GM12878 (cell line): ENCODE data around the gene PHF20. TPM values are rescaled to one million over a fixed set of nuclear protein-coding genes. Genes with fewer than 3 reads are reported as not detected.

Source experiments
- ATAC-seq: fragments of 200-7000 bp; cut with Tn5 transposase; 3 replicates; pipeline ENCODE4 v1.9.1; 2020; ENCODE audit warnings: mild to moderate bottlenecking, moderate library complexity
- BruUV-seq: library from RNA; stranded (reverse); fragments of 400-500 nt; replicated peaks from 2 replicates; lab custom pipeline; 2021; lab: Mats Ljungman, UMichigan
- CTCF ChIA-PET: fragments of 300-600 bp; sonication (Branson Sonifier 250); formaldehyde crosslinking; extraction: SDS; loops from one replicate; lab custom pipeline; 2021; ENCODE audit warnings: inconsistent platforms; lab: Yijun Ruan, JAX
- POLR2A ChIA-PET: fragments of 350-600 bp; formaldehyde crosslinking; extraction: SDS; loops from one replicate; lab custom pipeline; 2021; ENCODE audit warnings: inconsistent platforms; lab: Charles Lee
- RAD21 ChIA-PET: fragments of 300-600 bp; sonication (Branson Sonifier 250); formaldehyde crosslinking; loops from one replicate; lab custom pipeline; 2023; ENCODE audit warnings: antibody characterized with exemption; ENCODE audit not compliant: unreplicated experiment; lab: Charles Lee
- SMC1A ChIA-PET: fragments of 300-600 bp; sonication (Branson Sonifier 250); formaldehyde crosslinking; loops from one replicate; lab custom pipeline; 2023; ENCODE audit not compliant: unreplicated experiment, uncharacterized antibody; lab: Charles Lee
- DNase-seq: peaks from one replicate; pipeline ENCODE4 v3.0.0-alpha.2; 2011; ENCODE audit warnings: low read depth, low spot score
- FAIRE-seq: peaks from 3 replicates; lab custom pipeline; 2011; peaks lifted over from hg19 to GRCh38; lab: Jason Lieb, UNC
- H2AFZ ChIP-seq: 2 replicates; pipeline ENCODE4 v1.6.0; 2011; ENCODE audit warnings: low read depth, low read length, control low read depth; ENCODE audit not compliant: control insufficient read depth
- H3K27ac ChIP-seq: 2 replicates; pipeline ENCODE4 v1.5.1; 2011; ENCODE audit warnings: control low read depth; ENCODE audit not compliant: control insufficient read depth, insufficient read depth
- H3K27me3 ChIP-seq, 2 experiments: replicated peaks in 1 of 2; 2 replicates each; pipeline versions ENCODE4 v1.6.0 to v1.6.1; 2011; ENCODE audit warnings: low read length in 1 of 2; ENCODE audit not compliant: control insufficient read depth in 2 of 2, insufficient read depth in 2 of 2
- H3K36me3 ChIP-seq, 2 experiments: 2 replicates each; pipeline ENCODE4 v1.5.1; 2011; ENCODE audit warnings: low read length in 1 of 2; ENCODE audit not compliant: control insufficient read depth in 2 of 2, insufficient read depth in 2 of 2
- H3K4me1 ChIP-seq: 2 replicates; pipeline ENCODE4 v1.6.1; 2011; ENCODE audit warnings: mild to moderate bottlenecking, low read length, moderate library complexity, mixed read lengths; ENCODE audit not compliant: control insufficient read depth, insufficient read depth
- H3K4me2 ChIP-seq: 2 replicates; pipeline ENCODE4 v1.6.0; 2011; ENCODE audit warnings: control low read depth; ENCODE audit not compliant: control insufficient read depth, insufficient read depth
- H3K4me3 ChIP-seq: fragments of 200-600 bp; sonication (generic); 2 replicates; pipeline ENCODE4 v1.5.1; 2016
- H3K79me2 ChIP-seq: 2 replicates; pipeline ENCODE4 v1.6.0; 2011; ENCODE audit warnings: low read length; ENCODE audit not compliant: control insufficient read depth, insufficient read depth
- H3K9ac ChIP-seq: 2 replicates; pipeline ENCODE4 v1.8.0; 2011; ENCODE audit warnings: low read length, control low read depth, mixed read lengths; ENCODE audit not compliant: control insufficient read depth, insufficient read depth
- H3K9me3 ChIP-seq: replicated peaks from 3 replicates; pipeline ENCODE4 v1.5.1; 2011; ENCODE audit warnings: mild to moderate bottlenecking, low read length; ENCODE audit not compliant: control insufficient read depth, insufficient read depth
- H4K20me1 ChIP-seq: 2 replicates; pipeline ENCODE4 v1.6.0; 2011; ENCODE audit not compliant: control insufficient read depth, insufficient read depth
- ASH2L ChIP-seq: fragments of 300-600, 200-600 bp; sonication (generic); IDR thresholded peaks from 2 replicates; pipeline ENCODE4 v1.6.1; 2017; ENCODE audit warnings: low read depth, mild to moderate bottlenecking, borderline replicate concordance
- CTCF ChIP-seq, 3 experiments: IDR thresholded peaks in 2 of 3; conservative IDR thresholded peaks in 1 of 3; 2 replicates each; pipeline ENCODE4 v1.5.1; 2011; ENCODE audit warnings: low read depth in 3 of 3, low read length in 3 of 3, mild to moderate bottlenecking in 3 of 3, control low read depth in 2 of 3, moderate library complexity in 2 of 3, inconsistent platforms in 1 of 3, mixed read lengths in 1 of 3; ENCODE audit not compliant: control insufficient read depth in 2 of 3, insufficient read depth in 1 of 3; ENCODE audit errors: extremely low read depth in 1 of 3
- E4F1 ChIP-seq: fragments of 450-650 bp; IDR thresholded peaks from 2 replicates; pipeline ENCODE4 v1.6.1; 2018; ENCODE audit warnings: borderline replicate concordance, mild to moderate bottlenecking; ENCODE audit not compliant: partially characterized antibody
- FOXK2 ChIP-seq: fragments of 450-650 bp; IDR thresholded peaks from 2 replicates; pipeline ENCODE4 v1.6.1; 2017; ENCODE audit warnings: mild to moderate bottlenecking, moderate library complexity
- IKZF2 ChIP-seq, 2 experiments: fragments of 450-650 bp; IDR thresholded peaks; 2 replicates each; pipeline ENCODE4 v1.6.1; 2017; ENCODE audit warnings: mild to moderate bottlenecking in 2 of 2, moderate library complexity in 2 of 2
- MEF2B ChIP-seq: fragments of 450-650 bp; IDR thresholded peaks from 2 replicates; pipeline ENCODE4 v1.6.1; 2018; ENCODE audit warnings: mild to moderate bottlenecking, moderate library complexity; ENCODE audit not compliant: partially characterized antibody, poor library complexity, severe bottlenecking
- MTA2 ChIP-seq: fragments of 450-650 bp; IDR thresholded peaks from 2 replicates; pipeline ENCODE4 v1.6.1; 2016; ENCODE audit warnings: low read depth, mild to moderate bottlenecking, moderate library complexity
- NFYB ChIP-seq: IDR thresholded peaks from 2 replicates; pipeline ENCODE4 v1.6.1; 2011; ENCODE audit warnings: low read depth, mild to moderate bottlenecking, low read length, improper control_type of control experiment, moderate library complexity; ENCODE audit not compliant: insufficient read depth
- NRF1 ChIP-seq: conservative IDR thresholded peaks from 2 replicates; pipeline ENCODE4 v1.6.1; 2011; ENCODE audit warnings: mild to moderate bottlenecking, low read depth, low read length, improper control_type of control experiment
- PAX8 ChIP-seq: fragments of 450-650 bp; IDR thresholded peaks from 2 replicates; pipeline ENCODE4 v1.6.1; 2017; ENCODE audit warnings: mild to moderate bottlenecking, moderate library complexity
- POLR2AphosphoS2 ChIP-seq: IDR thresholded peaks from 2 replicates; pipeline ENCODE4 v1.6.1; 2011; ENCODE audit warnings: low read depth, mild to moderate bottlenecking, low read length, improper control_type of control experiment, moderate library complexity
- SP1 ChIP-seq: IDR thresholded peaks from one replicate; pipeline ENCODE4 v1.6.1; 2011; ENCODE audit warnings: low read depth, low read length
- TCF12 ChIP-seq: IDR thresholded peaks from 2 replicates; pipeline ENCODE4 v1.6.1; 2011; ENCODE audit warnings: low read depth, mild to moderate bottlenecking, low read length
- YY1 ChIP-seq: IDR thresholded peaks from 2 replicates; pipeline ENCODE4 v1.6.1; 2011; ENCODE audit warnings: low read depth, mild to moderate bottlenecking, low read length
- ZBTB33 ChIP-seq: fragments of 450-650 bp; IDR thresholded peaks from 2 replicates; pipeline ENCODE4 v1.6.1; 2017; ENCODE audit warnings: mild to moderate bottlenecking
- ZNF622 ChIP-seq: fragments of 450-650 bp; IDR thresholded peaks from 2 replicates; pipeline ENCODE4 v1.6.1; 2017; ENCODE audit warnings: mild to moderate bottlenecking, inconsistent platforms
- WGBS: methylation state at CpG from one replicate; pipeline ENCODE4 v1.1.6; 2016; ENCODE audit warnings: low lambda C conversion rate; ENCODE audit not compliant: insufficient replicate concordance, insufficient coverage; ENCODE audit errors: missing lambda C conversion rate; 5-methylcytosine and 5-hydroxymethylcytosine counted together
- in situ Hi-C: fragments of 300-500 bp; cut with MboI; formaldehyde crosslinking; loops from 9 replicates; pipeline ENCODE4 v1.14.3; 2018; ENCODE audit warnings: mixed read lengths
- intact Hi-C: fragments of 100-400 bp; cut with micrococcal nuclease; formaldehyde crosslinking; loops from one replicate; pipeline ENCODE4 v1.14.2; 2022; ENCODE audit not compliant: unreplicated experiment
- polyA plus RNA-seq, 11 experiments: library from polyadenylated mRNA; depleted of rRNA in 4 of 11; unstranded in 6 of 11; stranded (reverse) in 5 of 11; fragments of >200 nt; fragmentation: Nextera tagmentation in 4 of 11; fragmentation: Illumina TruSeq in 1 of 11; extraction: Ambion mirVana in 4 of 11; extraction: Trizol in 1 of 11; gene quantifications; 1 replicate in 1 of 11; 2 replicates in 10 of 11; pipeline versions ENCODE4 v1.2.1 to v1.2.3, GENCODE V29; 2011 to 2016; ENCODE audit warnings: inconsistent platforms in 2 of 11, missing spikeins in 2 of 11, low read depth in 1 of 11
- total RNA-seq, 4 experiments: library from RNA; depleted of rRNA in 3 of 4; stranded (reverse); fragments of >200 nt in 3 of 4; fragmentation: Illumina TruSeq in 1 of 4; extraction: Trizol in 1 of 4; gene quantifications; 2 replicates each; pipeline versions ENCODE4 v1.2.1 to v1.2.3, GENCODE V29; 2013 to 2021

Gene PHF20
- total and polyA plus RNA-seq, 10 of the 15 experiments (the other 5 are each of a cell fraction or from before 2014, with no cell fraction given): 31.6 to 91.2 (median 46.8) TPM

GRCh38 chr20:35992713-35993335 lies 221.0 kb downstream of the PHF20 start:
- BruUV-seq: no TSS peak
- in situ Hi-C loops: loop anchor here (25.0 kb wide), 1 partner anchor 444 kb away; no protein-coding TSS in a partner anchor
- CTCF ChIA-PET: interaction anchor here (0.6 to 13.4 kb wide), 60 partner anchors 11 to 695 kb away, joined by 3 to 717 read pairs (median 5); partner anchors contain the start of gene SCAND1
- no peak for TF ChIP-seq IKZF2 (IDR thresholded peaks at IDR 0.05)
- no peak for TF ChIP-seq FOXK2
- no peak for TF ChIP-seq POLR2AphosphoS2
- TF ChIP-seq CTCF (IDR thresholded peaks at IDR 0.05 in 2 of 3, conservative IDR thresholded peaks at IDR 0.05 in 1 of 3; ENCODE audit: control insufficient read depth in 2 of 3, extremely low read depth in 1 of 3, insufficient read depth in 1 of 3, low read depth in 3 of 3, low read length in 3 of 3): peak; percentile 81 to 87 (median 83)
- TF ChIP-seq YY1: 0 out of 2 replicates have a peak, but pooled peaks have one; percentile 47
- no peak for TF ChIP-seq NRF1
- TF ChIP-seq ZNF622: no peak
- TF ChIP-seq MEF2B: peak; percentile 45
- no peak for TF ChIP-seq E4F1
- TF ChIP-seq NFYB: no peak
- no peak for TF ChIP-seq ASH2L
- TF ChIP-seq SP1: no peak
- TF ChIP-seq MTA2: no peak
- no peak for TF ChIP-seq PAX8
- TF ChIP-seq ZBTB33: no peak
- no peak for TF ChIP-seq TCF12

More at GRCh38 chr20:35992713-35993335, 221.0 kb downstream of the PHF20 start:
- H3K4me2 ChIP-seq: no peak overlapping the region
- no peaks in the 10 kb centered on the region for H3K79me2 ChIP-seq
- no peaks in the 10 kb centered on the region for H3K4me1 ChIP-seq
- no peaks in the 10 kb centered on the region for H3K9me3 ChIP-seq
- FAIRE-seq (peak; percentile 86), DNase-seq (peak; percentile 9), ATAC-seq (peak; percentile 88)
- no peak overlapping the region for H3K9ac ChIP-seq
- no peaks in the 10 kb centered on the region for H4K20me1 ChIP-seq
- ChIA-PET RAD21 (interaction anchor here (0.5 to 8.8 kb wide), 29 partner anchors 12 to 902 kb away, joined by 3 to 325 read pairs (median 4); partner anchors contain the start of gene SCAND1), SMC1A (interaction anchor here (0.8 to 11.5 kb wide), 20 partner anchors 9 to 456 kb away, joined by 3 to 344 read pairs (median 5); partner anchors contain the start of gene SCAND1), POLR2A (interaction anchor here (0.5 to 1.1 kb wide), 5 partner anchors 33 to 152 kb away, joined by 3 to 5 read pairs (median 5); no protein-coding TSS in a partner anchor)
- H3K36me3 ChIP-seq: no peaks in the 10 kb centered on the region
- no peaks in the 10 kb centered on the region for H3K27me3 ChIP-seq
- no peak overlapping the region for H2AFZ ChIP-seq
- intact Hi-C loops: loop anchor here (2.0 kb wide), 1 partner anchor 446 kb away; no protein-coding TSS in a partner anchor
- no peak overlapping the region for H3K27ac ChIP-seq
- WGBS: 0% methylated on average over 6 of the region's 6 CpGs
- H3K4me3 ChIP-seq: no peak overlapping the region
